ENCODE data around the gene TBC1D5.
"Not testable (repeated sequence)": the region's sequence is repeated elsewhere in the genome, so short reads cannot be mapped to it uniquely, and the experiment has no call there.

Gene TBC1D5

GRCh38 chr3:17546500-17547255 is 195.8 kb downstream of the TBC1D5 start:
- no peaks in the 10 kb centered on the region for H3K4me1 ChIP-seq (ENCODE audit: control insufficient read depth, insufficient read depth, low read length)
- H3K27me3 ChIP-seq (ENCODE audit: control insufficient read depth, insufficient read depth, low read length) = no peaks in the 10 kb centered on the region
- no peak overlapping the region for H3K4me3 ChIP-seq (ENCODE audit: low read length)
- H3K9me3 ChIP-seq (ENCODE audit: control insufficient read depth, low read length) = no peaks in the 10 kb centered on the region
- H3K36me3 ChIP-seq (ENCODE audit: control insufficient read depth, insufficient read depth, low read length) = no peaks in the 10 kb centered on the region
- H3K9ac ChIP-seq (ENCODE audit: low read length) = no peak overlapping the region

- H3K36me3 ChIP-seq (ENCODE audit: control insufficient read depth, insufficient read depth, low read length) = no peaks in the 10 kb centered on the region
- no peak overlapping the region for H3K4me3 ChIP-seq (ENCODE audit: low read length)
- H3K9me3 ChIP-seq (ENCODE audit: control insufficient read depth, low read length) = no peaks in the 10 kb centered on the region
- H3K9ac ChIP-seq (ENCODE audit: low read length) = no peak overlapping the region
- H3K27me3 ChIP-seq (ENCODE audit: control insufficient read depth, insufficient read depth, low read length) = no peaks in the 10 kb centered on the region
- H3K4me1 ChIP-seq (ENCODE audit: control insufficient read depth, insufficient read depth, low read length) = no peaks in the 10 kb centered on the region
These were observed 197.8 kb downstream of the TBC1D5 start for GRCh38 chr3:17544632-17545031.

- no peaks in the 10 kb centered on the region for H3K36me3 ChIP-seq (ENCODE audit: control insufficient read depth, insufficient read depth, low read length)
- H3K4me1 ChIP-seq (ENCODE audit: control insufficient read depth, insufficient read depth, low read length) = no peaks in the 10 kb centered on the region
- no peaks in the 10 kb centered on the region for H3K27me3 ChIP-seq (ENCODE audit: control insufficient read depth, insufficient read depth, low read length)
- no peak overlapping the region for H3K4me3 ChIP-seq (ENCODE audit: low read length)
- H3K9me3 ChIP-seq (ENCODE audit: control insufficient read depth, low read length) = no peaks in the 10 kb centered on the region
- H3K9ac ChIP-seq (ENCODE audit: low read length) = no peak overlapping the region
These were observed 199.8 kb downstream of the TBC1D5 start for GRCh38 chr3:17542591-17542990.

GRCh38 chr3:17539436-17539835 is 203.0 kb downstream of the TBC1D5 start:
- Histone ChIP-seq H3K4me1 (ENCODE audit: control insufficient read depth, insufficient read depth, low read length) (no peaks in the 10 kb centered on the region), H3K4me3 (ENCODE audit: low read length) (no peak overlapping the region), H3K36me3 (ENCODE audit: control insufficient read depth, insufficient read depth, low read length) (no peaks in the 10 kb centered on the region), H3K9me3 (ENCODE audit: control insufficient read depth, low read length) (no peaks in the 10 kb centered on the region), H3K27me3 (ENCODE audit: control insufficient read depth, insufficient read depth, low read length) (no peaks in the 10 kb centered on the region), H3K9ac (ENCODE audit: low read length) (no peak overlapping the region)

- Histone ChIP-seq H3K27me3 (ENCODE audit: control insufficient read depth, insufficient read depth, low read length) (no peaks in the 10 kb centered on the region), H3K9me3 (ENCODE audit: control insufficient read depth, low read length) (no peaks in the 10 kb centered on the region), H3K36me3 (ENCODE audit: control insufficient read depth, insufficient read depth, low read length) (no peaks in the 10 kb centered on the region), H3K4me1 (ENCODE audit: control insufficient read depth, insufficient read depth, low read length) (no peaks in the 10 kb centered on the region), H3K9ac (ENCODE audit: low read length) (no peak overlapping the region), H3K4me3 (ENCODE audit: low read length) (no peak overlapping the region)
These were observed 207.2 kb downstream of the TBC1D5 start for GRCh38 chr3:17535274-17535673.

- H3K9ac ChIP-seq (ENCODE audit: low read length); H3K27me3 ChIP-seq (ENCODE audit: control insufficient read depth, insufficient read depth, low read length); H3K9me3 ChIP-seq (ENCODE audit: control insufficient read depth, low read length); H3K4me1 ChIP-seq (ENCODE audit: control insufficient read depth, insufficient read depth, low read length); H3K36me3 ChIP-seq (ENCODE audit: control insufficient read depth, insufficient read depth, low read length); H3K4me3 ChIP-seq (ENCODE audit: low read length): not testable (repeated sequence)
These were observed 210.0 kb downstream of the TBC1D5 start for GRCh38 chr3:17532446-17532845.

GRCh38 chr3:17529677-17530076 is 212.8 kb downstream of the TBC1D5 start:
- Histone ChIP-seq H3K9ac (ENCODE audit: low read length) (no peak overlapping the region), H3K4me3 (ENCODE audit: low read length) (no peak overlapping the region), H3K27me3 (ENCODE audit: control insufficient read depth, insufficient read depth, low read length) (no peaks in the 10 kb centered on the region), H3K36me3 (ENCODE audit: control insufficient read depth, insufficient read depth, low read length) (no peaks in the 10 kb centered on the region), H3K9me3 (ENCODE audit: control insufficient read depth, low read length) (no peaks in the 10 kb centered on the region), H3K4me1 (ENCODE audit: control insufficient read depth, insufficient read depth, low read length) (no peaks in the 10 kb centered on the region)

GRCh38 chr3:17518189-17519059 is 224.0 kb downstream of the TBC1D5 start:
- Histone ChIP-seq H3K36me3 (ENCODE audit: control insufficient read depth, insufficient read depth, low read length) (no peaks in the 10 kb centered on the region), H3K9ac (ENCODE audit: low read length) (no peak overlapping the region), H3K4me1 (ENCODE audit: control insufficient read depth, insufficient read depth, low read length) (no peaks in the 10 kb centered on the region), H3K9me3 (ENCODE audit: control insufficient read depth, low read length) (no peaks in the 10 kb centered on the region), H3K4me3 (ENCODE audit: low read length) (no peak overlapping the region), H3K27me3 (ENCODE audit: control insufficient read depth, insufficient read depth, low read length) (no peaks in the 10 kb centered on the region)

GRCh38 chr3:17515445-17516234 is 226.8 kb downstream of the TBC1D5 start:
- Histone ChIP-seq H3K36me3 (ENCODE audit: control insufficient read depth, insufficient read depth, low read length) (no peaks in the 10 kb centered on the region), H3K4me3 (ENCODE audit: low read length) (no peak overlapping the region), H3K27me3 (ENCODE audit: control insufficient read depth, insufficient read depth, low read length) (no peaks in the 10 kb centered on the region), H3K9ac (ENCODE audit: low read length) (no peak overlapping the region), H3K4me1 (ENCODE audit: control insufficient read depth, insufficient read depth, low read length) (no peaks in the 10 kb centered on the region), H3K9me3 (ENCODE audit: control insufficient read depth, low read length) (no peaks in the 10 kb centered on the region)

- no peaks in the 10 kb centered on the region for H3K9me3 ChIP-seq (ENCODE audit: control insufficient read depth, low read length)
- H3K9ac ChIP-seq (ENCODE audit: low read length) = no peak overlapping the region
- H3K27me3 ChIP-seq (ENCODE audit: control insufficient read depth, insufficient read depth, low read length) = no peaks in the 10 kb centered on the region
- no peaks in the 10 kb centered on the region for H3K4me1 ChIP-seq (ENCODE audit: control insufficient read depth, insufficient read depth, low read length)
- no peak overlapping the region for H3K4me3 ChIP-seq (ENCODE audit: low read length)
- no peaks in the 10 kb centered on the region for H3K36me3 ChIP-seq (ENCODE audit: control insufficient read depth, insufficient read depth, low read length)
These were observed 227.8 kb downstream of the TBC1D5 start for GRCh38 chr3:17514597-17514996.

- no peaks in the 10 kb centered on the region for H3K9me3 ChIP-seq (ENCODE audit: control insufficient read depth, low read length)
- no peaks in the 10 kb centered on the region for H3K27me3 ChIP-seq (ENCODE audit: control insufficient read depth, insufficient read depth, low read length)
- no peaks in the 10 kb centered on the region for H3K4me1 ChIP-seq (ENCODE audit: control insufficient read depth, insufficient read depth, low read length)
- H3K9ac ChIP-seq (ENCODE audit: low read length) = no peak overlapping the region
- no peak overlapping the region for H3K4me3 ChIP-seq (ENCODE audit: low read length)
- no peaks in the 10 kb centered on the region for H3K36me3 ChIP-seq (ENCODE audit: control insufficient read depth, insufficient read depth, low read length)
These were observed 232.2 kb downstream of the TBC1D5 start for GRCh38 chr3:17510265-17510664.
